ENCODE data around the gene QRICH2.
"Not testable (repeated sequence)": the region's sequence is repeated elsewhere in the genome, so short reads cannot be mapped to it uniquely, and the experiment has no call there.

QRICH2 gene

DNA sequence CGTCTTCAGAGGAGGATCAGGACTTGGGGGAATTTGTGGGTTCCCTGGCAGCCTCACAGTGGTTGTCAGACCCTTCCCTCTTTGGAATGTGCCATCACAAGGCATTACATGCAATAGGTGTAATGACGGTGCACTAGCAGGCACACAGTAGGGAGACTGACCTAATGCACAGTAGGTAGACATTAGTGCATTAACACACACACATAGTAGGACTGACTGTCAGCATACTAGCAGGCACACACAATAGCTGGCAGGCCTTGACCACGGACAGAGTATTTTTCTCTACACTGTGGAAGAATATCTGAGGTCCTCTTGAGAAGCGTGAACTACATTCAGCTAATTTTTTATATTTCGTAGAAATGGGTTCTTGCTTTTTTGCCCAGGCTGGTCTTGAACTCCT lies 53.8 kb downstream of the QRICH2 start:
- TF ChIP-seq, protein P1, sequence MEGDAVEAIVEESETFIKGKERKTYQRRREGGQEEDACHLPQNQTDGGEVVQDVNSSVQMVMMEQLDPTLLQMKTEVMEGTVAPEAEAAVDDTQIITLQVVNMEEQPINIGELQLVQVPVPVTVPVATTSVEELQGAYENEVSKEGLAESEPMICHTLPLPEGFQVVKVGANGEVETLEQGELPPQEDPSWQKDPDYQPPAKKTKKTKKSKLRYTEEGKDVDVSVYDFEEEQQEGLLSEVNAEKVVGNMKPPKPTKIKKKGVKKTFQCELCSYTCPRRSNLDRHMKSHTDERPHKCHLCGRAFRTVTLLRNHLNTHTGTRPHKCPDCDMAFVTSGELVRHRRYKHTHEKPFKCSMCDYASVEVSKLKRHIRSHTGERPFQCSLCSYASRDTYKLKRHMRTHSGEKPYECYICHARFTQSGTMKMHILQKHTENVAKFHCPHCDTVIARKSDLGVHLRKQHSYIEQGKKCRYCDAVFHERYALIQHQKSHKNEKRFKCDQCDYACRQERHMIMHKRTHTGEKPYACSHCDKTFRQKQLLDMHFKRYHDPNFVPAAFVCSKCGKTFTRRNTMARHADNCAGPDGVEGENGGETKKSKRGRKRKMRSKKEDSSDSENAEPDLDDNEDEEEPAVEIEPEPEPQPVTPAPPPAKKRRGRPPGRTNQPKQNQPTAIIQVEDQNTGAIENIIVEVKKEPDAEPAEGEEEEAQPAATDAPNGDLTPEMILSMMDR (conservative IDR thresholded peaks at IDR 0.05; ENCODE audit: low read length), result no peak
- DNase-seq (ENCODE audit: low read depth), result no peak
- no peak overlapping the region for H3K4me3 ChIP-seq (ENCODE audit: low read length)

DNA sequence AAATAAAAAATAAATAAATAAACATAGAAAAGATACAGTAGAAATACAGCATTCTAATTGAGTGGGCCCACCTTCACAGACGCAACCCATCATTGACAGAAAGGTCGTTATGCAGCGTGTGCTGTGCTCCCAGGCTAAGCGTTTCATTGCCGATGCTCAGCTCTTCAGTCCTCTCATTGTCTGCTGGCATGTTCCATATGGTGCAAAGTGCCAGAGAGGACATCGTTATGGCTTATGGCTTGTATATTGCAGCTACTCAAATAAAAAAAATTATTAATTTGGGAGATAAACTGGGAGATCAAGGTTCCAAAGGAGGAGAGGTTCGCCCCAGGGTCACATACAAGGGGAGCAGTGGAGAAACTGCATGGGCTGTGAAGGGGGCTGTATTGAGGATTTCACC lies 54.2 kb downstream of the QRICH2 start:
- H3K4me3 ChIP-seq (ENCODE audit: low read length), result no peak overlapping the region
- TF ChIP-seq, protein P1 (conservative IDR thresholded peaks at IDR 0.05; ENCODE audit: low read length), result no peak
- no peak for DNase-seq (ENCODE audit: low read depth)

DNA sequence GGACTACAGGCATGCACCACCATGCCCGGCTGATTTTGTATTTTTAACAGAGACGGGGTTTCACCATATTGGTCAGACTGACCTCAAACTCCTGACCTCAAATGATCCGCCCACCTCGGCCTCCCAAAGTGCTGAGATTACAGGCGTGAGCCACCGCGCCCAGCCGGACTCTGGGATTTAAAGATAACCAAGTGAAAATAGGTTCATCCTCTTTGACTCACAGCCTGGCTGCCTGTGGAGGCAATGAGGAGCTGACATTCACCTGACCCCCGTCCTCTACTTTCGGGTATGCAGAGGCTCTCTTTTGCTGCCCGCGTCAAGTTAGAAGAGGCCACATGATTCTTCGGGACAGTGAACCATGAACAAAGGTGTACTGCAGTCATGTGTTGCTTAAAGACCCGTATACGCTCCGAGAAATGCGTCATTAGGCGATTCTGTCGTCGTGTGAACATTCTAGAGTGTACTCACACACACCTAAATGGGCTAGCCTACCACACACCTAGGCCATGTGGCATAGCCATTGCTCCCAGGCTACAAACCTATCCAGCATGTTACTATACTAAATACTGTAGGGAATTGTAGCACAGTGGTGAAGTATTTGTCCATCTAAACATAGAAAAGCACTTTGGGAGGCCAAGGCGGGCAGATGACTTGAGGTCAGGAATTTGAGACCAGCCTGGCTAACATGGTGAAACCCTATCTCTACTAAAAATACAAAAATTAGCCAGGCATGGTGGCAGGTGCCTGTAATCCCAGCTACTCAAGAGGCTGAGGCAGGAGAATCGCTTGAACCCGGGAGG lies 54.9 kb downstream of the QRICH2 start:
- DNase-seq (ENCODE audit: low read depth); H3K4me3 ChIP-seq (ENCODE audit: low read length): not testable (repeated sequence)

DNA sequence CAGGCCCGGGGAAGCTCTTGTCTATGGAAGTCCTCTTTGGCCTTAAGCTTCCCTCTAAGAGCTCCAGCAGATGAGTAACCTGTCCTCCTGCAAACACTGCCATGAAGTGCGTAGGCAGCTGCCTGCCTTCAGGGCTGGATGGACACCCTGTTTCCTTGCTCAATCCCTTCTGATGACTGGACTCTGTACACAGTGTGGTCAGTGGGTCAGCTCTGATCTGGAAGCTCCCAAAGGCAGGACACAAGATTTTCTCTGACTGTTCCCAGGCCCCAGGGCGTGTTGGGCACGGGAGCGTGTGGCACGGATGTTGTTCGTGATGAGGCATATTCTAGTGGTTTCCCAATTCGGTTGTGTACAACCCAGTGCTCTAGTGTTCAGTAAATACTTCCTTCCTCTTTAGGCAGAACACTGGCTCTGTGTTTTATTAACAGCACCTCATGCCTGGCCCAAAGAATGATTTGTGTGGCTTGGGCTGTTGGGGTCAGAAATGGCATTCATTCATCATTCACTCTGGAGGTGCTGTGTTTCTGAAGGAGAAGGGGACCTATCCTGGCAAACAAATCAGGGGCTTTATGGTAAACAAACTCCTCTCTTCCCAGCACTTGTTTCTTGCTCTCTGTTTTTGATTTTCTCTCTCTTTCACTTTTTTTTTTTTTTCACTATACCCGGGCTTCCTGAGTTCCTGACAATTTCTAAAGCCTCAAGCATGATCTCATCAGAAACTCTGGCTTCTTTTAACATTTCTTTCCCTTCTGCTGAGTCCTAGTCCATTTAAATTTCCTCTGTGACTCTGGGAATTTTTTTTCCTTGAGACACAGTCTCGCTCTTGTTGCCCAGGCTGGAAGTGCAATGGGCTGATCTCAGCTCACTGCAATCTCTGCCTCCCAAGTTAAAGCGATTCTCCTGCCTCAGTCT lies 55.8 kb downstream of the QRICH2 start:
- DNase-seq (ENCODE audit: low read depth), result peak; percentile 90
- H3K4me3 ChIP-seq (ENCODE audit: low read length), result no peak overlapping the region; the same call in 1 of the 2 replicates
- TF ChIP-seq, protein P1 (conservative IDR thresholded peaks at IDR 0.05; ENCODE audit: low read length), result no peak

DNA sequence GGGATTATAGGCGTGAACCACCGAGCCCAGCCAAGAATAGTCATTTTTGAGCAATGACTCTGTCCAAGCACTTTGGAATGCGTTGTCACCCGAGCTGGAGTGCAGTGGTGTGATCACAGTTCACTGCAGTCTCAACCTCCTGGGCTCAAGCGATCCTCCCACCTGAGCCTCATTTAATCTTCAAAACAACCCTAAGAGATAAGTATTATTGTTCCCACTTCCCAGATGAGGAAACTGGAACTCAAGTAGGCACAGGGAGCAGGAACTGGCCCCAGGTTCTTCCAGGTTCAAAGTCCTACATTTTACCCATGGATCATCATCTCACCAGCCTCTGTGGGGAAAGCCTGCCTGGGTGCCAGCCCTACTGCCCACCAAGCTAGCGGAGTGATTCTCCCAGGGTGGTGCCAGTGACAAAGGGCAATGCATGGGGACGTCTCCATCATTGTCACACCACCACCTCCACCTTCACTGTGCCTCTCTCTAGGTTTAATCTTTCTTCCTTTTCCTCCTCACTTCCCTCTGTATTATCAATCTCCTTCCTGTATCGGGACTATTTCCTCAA lies 56.5 kb downstream of the QRICH2 start:
- no peak overlapping the region for H3K4me3 ChIP-seq (ENCODE audit: low read length)
- TF ChIP-seq, protein P1 (conservative IDR thresholded peaks at IDR 0.05; ENCODE audit: low read length), result no peak
- no peak for DNase-seq (ENCODE audit: low read depth)

DNA sequence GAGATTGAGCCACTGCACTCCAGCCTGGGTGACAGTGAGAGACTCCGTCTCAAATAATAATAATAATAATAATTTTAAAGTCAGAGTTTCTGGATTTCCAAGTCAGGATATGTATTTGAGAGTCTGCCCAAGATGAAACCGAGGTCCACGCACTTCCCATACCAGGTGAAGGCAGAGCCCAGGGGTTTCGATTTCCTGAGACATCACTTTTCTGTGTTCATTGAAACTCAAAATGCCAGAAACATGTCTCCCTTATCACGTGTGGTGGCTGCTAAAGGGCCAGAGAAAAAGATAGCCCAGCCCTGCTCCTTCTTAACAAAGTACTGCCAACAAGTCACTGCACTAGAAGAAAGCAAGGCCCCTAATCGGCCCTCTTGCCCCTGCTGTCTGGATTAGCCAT lies 57.9 kb downstream of the QRICH2 start:
- TF ChIP-seq, protein P1 (conservative IDR thresholded peaks at IDR 0.05; ENCODE audit: low read length), result no peak
- no peak overlapping the region for H3K4me3 ChIP-seq (ENCODE audit: low read length)
- DNase-seq (ENCODE audit: low read depth), result no peak

DNA sequence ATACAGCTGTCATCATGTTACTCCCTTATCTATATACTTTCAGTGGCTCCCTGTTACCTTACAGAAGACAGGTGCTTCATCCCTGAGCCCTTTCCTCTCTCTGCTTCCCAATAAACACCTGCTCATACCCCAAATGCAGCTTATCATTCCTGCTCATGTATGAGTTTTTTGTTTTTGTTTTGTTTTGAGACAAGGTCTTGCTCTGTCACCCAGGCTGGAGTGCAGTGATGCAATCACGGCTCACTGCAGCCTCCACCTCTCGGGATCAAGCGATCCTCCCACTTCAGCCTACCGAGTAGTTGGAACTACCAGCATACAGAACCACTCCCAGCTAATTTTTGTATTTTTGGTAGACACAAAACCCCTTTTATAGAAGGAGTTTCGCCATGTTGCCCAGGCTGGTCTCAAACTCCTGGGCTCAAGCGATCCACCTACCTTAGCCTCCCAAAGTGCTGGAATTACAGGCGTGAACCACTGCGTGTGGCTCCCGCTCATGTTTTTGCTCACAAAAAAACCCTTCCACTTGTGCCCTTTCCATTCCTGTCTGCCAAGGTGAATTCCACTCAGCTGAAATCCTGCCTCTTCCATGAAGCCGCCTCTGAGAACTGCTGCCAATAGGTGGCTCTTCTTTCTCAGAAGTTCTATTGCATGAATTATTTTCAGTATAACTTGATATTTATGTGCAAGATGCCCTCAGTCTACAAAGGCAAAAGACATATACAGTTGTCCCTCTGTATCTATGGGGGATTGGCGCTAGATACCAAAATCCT lies 59.9 kb downstream of the QRICH2 start:
- no peak overlapping the region for H3K4me3 ChIP-seq (ENCODE audit: low read length)
- no peak for DNase-seq (ENCODE audit: low read depth)
- TF ChIP-seq, protein P1 (conservative IDR thresholded peaks at IDR 0.05; ENCODE audit: low read length), result no peak
